ENCODE data around the gene VAMP1. TPM values are rescaled to one million over a fixed set of nuclear protein-coding genes. Genes with fewer than 3 reads are reported as not detected.

The VAMP1 gene
- total and polyA plus RNA-seq, 2 of the 13 experiments (the other 11 are each of a cell fraction or from before 2014, with no cell fraction given) = 2.5 to 7.4 TPM

GRCh38 chr12:6470375-6471163 is at the start of gene VAMP1 (continued):
- TF ChIP-seq HINFP (CRISPR knock-in tag; IDR thresholded peaks at IDR 0.05; ENCODE audit: low read depth) (0 out of 2 replicates have a peak, but pooled peaks have one; percentile 68), E2F5 (CRISPR knock-in tag; conservative IDR thresholded peaks at IDR 0.05) (no peak), JUND (CRISPR knock-in tag; IDR thresholded peaks at IDR 0.05) (0 out of 2 replicates have a peak, but pooled peaks have one; percentile 48), GATAD1 (CRISPR knock-in tag; IDR thresholded peaks at IDR 0.05) (peak; percentile 35; the same call in 1 of the 2 replicates), SNAI1 (CRISPR knock-in tag; IDR thresholded peaks at IDR 0.05; ENCODE audit: borderline replicate concordance) (0 out of 2 replicates have a peak, but pooled peaks have one; percentile 77), ZFP36L1 (CRISPR knock-in tag; IDR thresholded peaks at IDR 0.05) (peak; percentile 81; the same call in 1 of the 2 replicates), ZNF747 (CRISPR knock-in tag; IDR thresholded peaks at IDR 0.05; ENCODE audit: borderline replicate concordance) (peak; percentile 81; the same call in 1 of the 2 replicates), ZNF18 (CRISPR knock-in tag; IDR thresholded peaks at IDR 0.05; ENCODE audit: insufficient replicate concordance) (peak; percentile 42), ZNF30 (CRISPR knock-in tag; IDR thresholded peaks at IDR 0.05) (no peak), ZNF274 (CRISPR knock-in tag; IDR thresholded peaks at IDR 0.05) (peak; percentile 40; the same call in 1 of the 2 replicates), KAT8 (CRISPR knock-in tag; IDR thresholded peaks at IDR 0.05) (peak; percentile 85; the same call in 1 of the 2 replicates), ZSCAN29 (CRISPR knock-in tag; conservative IDR thresholded peaks at IDR 0.05) (peak; percentile 36; the same call in 1 of the 2 replicates), NFKBIZ (CRISPR knock-in tag; IDR thresholded peaks at IDR 0.05) (peak; percentile 73), ZNF672 (CRISPR knock-in tag; IDR thresholded peaks at IDR 0.05) (no peak; the same call in 1 of the 2 replicates), ZZZ3 (CRISPR knock-in tag; IDR thresholded peaks at IDR 0.05; ENCODE audit: borderline replicate concordance) (0 out of 2 replicates have a peak, but pooled peaks have one; percentile 14), MXD4 (CRISPR knock-in tag; IDR thresholded peaks at IDR 0.05) (peak; percentile 67), GRHL1 (CRISPR knock-in tag; conservative IDR thresholded peaks at IDR 0.05) (no peak), SIN3B (IDR thresholded peaks at IDR 0.05; ENCODE audit: low read length) (no peak), NFYB (CRISPR knock-in tag; IDR thresholded peaks at IDR 0.05) (peak; percentile 90), ZNF337 (CRISPR knock-in tag; IDR thresholded peaks at IDR 0.05; ENCODE audit: borderline replicate concordance, low read depth) (0 out of 2 replicates have a peak, but pooled peaks have one; percentile 24), MTERF4 (CRISPR knock-in tag; IDR thresholded peaks at IDR 0.05) (peak; percentile 80; the same call in 1 of the 2 replicates), SNAPC5 (CRISPR knock-in tag; IDR thresholded peaks at IDR 0.05; ENCODE audit: borderline replicate concordance) (no peak)
